Activated CD8-positive, alpha-beta memory T cell treated with anti-CD3 and anti-CD28 coated beads, Interleukin-2, amount 50 U/mL, for 48 hours (primary cell): ENCODE data around the gene TACC2.

Source experiments
- DNase-seq: peaks from one replicate; pipeline ENCODE4 v3.0.0-alpha.2; 2020

The TACC2 gene

GRCh38 chr10:122286867-122287266, 297.9 kb downstream of the TACC2 start:
- no peak for DNase-seq

GRCh38 chr10:122287570-122287969, 298.6 kb downstream of the TACC2 start:
- no peak for DNase-seq

GRCh38 chr10:122288262-122288661, 299.3 kb downstream of the TACC2 start:
- DNase-seq = no peak

DNA sequence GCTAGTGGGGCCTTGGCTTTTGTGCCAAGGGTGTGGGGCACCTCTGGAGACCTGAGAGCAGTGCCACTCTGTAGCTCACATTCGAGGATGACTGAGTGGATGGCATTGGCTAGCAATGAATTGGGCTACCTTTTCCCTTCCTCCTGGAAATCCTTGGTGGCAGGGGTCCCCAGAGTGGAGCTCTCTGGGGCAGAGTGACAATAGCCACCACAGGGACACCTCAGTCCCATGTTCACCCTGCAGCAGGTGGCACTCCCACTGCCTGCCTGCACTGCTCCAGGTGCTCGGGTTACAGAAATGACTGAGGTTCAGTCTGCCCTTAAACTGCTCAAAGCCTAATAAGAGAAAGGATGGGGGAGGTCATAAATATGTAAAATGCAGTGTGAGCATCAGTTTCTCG, 300.0 kb downstream of the TACC2 start:
- DNase-seq = no peak

DNA sequence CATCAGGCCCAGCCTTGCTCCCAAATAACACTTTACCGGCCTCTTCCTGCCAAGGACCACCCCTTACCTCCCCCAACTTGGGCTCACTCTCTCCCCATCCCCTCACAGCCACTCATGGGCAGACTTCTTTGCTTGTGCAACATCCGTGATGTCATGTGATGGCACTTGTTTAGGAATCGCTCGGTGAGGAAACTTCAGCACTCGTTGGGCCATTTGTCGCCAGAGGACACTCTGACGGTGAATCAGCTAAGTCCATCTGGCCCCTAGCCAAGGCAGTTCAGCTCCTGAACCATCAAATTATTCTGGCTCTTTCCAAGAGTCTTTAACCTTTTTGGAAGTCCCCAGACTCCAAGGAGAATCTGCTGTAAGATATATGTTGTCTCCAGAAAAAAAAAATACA, 301.4 kb downstream of the TACC2 start:
- DNase-seq = no peak

DNA sequence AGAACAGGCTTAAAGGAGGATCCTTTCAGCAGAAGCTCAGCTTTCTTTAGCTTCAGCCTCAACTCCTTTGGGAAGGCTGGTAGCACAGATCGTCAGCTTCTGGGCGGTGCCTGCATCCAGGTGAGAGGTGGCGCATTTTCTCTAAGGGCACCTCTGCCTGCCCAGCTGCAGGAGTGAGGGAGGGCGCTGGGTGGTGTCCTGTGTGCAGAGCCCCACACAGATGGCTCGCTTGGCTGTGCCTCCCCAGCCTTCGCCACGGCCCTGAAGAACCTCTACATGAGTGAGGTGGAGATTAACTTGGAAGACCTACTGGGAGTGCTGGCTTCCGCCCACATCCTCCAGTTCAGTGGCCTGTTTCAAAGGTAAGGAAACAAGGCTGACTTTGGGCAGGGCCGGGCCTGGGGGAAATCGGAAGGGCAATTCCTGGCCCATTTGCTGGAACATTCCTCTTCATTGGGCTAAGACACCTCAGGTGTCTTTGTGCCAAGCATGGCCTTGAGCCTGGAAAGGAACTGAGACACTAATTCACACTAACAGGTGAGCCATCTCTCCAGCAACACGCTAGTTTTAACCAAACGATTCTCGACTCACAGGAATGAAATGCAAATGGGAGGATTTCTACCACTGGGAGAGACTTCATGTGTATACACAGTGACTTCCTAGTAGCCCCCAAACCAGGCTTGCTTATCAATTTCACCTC, 302.0 kb downstream of the TACC2 start:
- no peak for DNase-seq

DNA sequence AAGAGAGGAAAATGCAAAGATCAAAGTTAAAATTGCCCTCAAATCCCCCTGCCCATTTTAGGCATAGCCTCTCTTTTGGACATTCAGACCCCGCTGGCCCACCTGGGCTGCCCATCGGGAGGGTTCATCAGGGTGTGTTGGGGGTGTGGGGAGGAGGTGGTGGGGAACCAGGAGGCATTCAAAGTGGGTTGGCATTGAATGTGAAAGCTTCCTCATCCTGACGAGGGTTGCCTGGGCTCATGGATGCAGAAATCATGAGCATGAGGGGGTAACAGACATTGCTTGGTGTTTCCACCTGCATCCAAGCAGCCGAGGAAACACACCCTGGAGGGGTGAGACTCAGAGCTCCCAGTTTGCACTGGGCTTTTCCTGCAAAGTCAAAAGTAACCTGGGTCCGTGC, 302.8 kb downstream of the TACC2 start:
- no peak for DNase-seq

DNA sequence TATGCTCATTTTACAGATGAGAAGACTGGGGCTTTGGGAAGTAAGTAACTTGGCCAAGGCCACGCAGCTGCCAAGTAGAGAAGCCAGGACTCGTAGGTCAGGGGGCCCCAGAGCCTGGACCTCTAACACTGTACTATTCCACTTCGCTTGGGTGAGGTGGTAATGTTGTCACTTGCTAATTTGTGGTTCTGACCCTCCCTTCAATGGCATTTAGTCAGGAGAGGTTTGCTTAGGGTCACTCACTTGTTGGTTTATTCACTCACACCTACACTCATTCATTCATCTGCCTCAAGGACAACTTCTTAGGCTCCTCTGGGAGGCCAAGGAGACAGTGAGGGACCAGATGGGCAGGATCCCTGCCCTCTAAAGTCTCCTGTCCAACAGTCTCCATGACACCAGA, 303.4 kb downstream of the TACC2 start:
- no peak for DNase-seq

DNA sequence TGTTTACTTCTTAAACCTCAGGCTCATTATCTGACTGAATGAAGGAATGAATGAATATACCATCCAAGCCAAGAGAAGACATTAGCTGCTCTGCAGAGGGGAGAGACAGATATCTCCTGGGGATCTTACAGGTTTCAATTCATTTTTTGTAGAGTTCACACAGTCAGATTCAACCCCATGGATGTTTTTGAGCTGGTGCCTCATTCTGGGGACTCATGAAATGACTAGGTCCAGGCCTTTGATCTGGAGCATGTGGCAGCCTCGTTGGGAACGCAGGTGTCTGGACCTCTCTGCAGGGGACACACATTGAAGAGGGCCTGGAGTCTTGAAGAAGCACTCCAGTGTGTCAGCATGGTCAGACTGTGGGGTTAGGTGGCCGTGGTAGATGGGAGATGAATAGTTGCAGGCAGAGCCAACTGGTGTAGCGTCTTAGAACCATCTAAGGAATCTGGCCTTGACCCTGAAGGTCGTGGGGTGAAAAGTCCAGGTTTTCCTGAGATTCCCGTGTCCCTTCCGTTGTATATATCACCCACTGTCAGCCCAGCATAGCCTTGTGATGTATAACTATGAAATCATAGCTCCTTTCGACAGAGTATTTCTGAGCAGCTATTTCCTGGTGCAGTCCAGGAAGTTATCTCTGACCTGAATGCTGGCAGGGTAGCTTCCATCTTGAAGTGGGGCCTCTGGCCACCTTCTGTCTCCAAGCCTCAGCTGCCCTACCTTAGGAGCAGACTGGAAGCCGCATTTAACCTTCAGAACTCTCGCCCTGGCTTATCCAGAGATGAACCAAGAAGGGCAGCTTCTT, 304.4 kb downstream of the TACC2 start:
- DNase-seq = no peak

DNA sequence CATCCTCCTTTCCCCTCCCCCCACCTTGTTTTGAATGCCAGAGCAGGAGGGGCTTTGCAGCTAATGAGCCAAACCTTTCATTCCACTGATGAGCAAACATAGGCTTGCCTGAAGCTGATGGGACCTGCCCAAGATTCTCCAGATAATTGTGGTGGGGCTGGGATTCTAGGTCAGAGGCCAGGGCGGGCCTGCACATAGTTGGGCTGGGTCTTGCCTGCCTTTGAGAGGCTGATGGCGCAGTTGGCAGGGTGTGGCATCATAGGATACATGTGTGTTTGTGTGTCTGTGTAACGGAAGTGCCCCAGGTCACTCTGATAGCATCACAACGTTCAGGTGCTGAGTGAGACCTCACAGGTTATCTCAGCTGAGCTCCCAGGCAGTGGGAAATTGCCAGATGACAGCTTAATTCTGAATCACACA, 305.0 kb downstream of the TACC2 start:
- no peak for DNase-seq

DNA sequence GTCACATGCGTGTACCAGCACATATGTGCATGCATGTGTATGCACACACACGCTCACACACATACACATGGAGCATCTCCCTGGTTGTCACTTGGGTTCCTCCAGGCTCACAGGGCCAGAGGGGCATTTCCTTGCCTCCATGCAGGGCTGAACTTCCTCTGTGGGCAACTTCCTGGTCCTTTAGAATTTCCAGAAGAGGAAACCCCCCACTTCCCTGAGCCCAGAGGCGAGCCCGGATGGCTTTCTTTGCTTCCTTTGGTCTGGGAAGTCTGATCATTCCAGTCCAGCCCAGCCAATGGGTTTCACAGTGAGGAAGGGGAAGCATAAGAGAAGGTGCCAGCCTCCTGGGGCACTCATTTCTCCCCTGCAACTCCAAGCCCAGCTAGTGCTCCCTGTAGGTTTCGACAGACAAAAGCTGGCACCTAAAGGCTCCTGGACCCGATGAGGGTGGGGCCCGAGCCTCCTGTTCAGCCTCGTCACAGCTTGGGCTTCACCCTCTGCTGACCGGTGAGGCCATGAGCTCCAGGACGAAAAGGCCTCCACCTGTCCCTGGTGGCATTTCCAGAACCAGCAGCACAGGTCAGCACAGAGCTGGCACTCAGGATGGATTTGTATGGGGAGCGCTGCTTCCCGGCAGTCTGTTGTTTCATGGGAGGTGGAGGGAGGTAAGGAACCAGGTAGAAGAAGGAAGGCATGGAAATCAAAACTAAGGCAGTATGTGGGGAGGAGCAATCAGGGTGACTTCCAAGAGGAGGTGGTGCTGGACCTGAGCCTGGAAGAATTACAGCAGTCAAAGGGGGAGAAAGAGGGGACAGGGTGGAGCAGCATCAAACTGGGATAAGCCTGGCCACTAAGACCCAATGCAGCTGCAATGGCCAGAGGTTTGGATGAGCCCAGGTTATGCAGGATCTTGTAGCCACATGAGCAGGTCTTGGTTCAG, 305.8 kb downstream of the TACC2 start:
- DNase-seq = no peak

- no peak for DNase-seq
Measured at GRCh38 chr10:122295451-122295809, 306.5 kb downstream of the TACC2 start.

DNA sequence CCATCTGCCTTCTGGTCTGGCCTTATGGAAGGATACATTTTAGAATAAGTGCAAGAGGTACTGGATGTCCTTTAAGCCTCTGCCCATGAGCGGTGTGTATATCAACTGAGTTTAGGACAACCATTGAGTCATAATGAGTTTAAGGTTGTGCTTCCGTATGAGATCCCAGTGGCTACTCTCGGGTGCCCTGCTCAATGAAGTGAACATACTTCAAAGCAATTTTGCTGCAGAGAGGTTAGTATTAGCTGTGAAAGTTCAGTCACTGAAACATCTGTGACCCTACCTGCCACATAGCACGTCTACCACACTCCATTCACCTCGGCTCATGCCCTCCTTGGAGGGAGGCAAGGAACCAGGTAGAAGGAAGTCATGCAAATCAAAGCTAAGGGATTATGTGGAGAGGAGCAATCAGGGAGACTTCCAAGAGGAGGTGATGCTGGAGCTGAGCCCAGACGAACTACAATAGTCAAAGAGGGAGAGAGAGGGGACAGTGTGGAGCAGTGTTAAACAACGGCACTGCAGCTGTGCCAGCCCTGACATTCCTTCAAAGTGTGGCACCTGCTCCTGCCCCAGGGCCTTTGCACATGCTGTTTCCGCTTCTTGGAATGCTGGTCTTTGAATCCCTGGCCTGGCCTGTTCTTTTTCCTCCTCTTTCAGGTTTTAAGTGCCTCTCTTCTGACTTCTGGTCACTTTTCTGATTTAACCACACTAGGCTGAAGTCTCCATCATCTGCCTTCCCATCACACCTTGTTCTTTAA, 307.6 kb downstream of the TACC2 start:
- no peak for DNase-seq

- no peak for DNase-seq
Measured at GRCh38 chr10:122297583-122297982, 308.6 kb downstream of the TACC2 start.

- no peak for DNase-seq
Measured at GRCh38 chr10:122298206-122298597, 309.2 kb downstream of the TACC2 start.

DNA sequence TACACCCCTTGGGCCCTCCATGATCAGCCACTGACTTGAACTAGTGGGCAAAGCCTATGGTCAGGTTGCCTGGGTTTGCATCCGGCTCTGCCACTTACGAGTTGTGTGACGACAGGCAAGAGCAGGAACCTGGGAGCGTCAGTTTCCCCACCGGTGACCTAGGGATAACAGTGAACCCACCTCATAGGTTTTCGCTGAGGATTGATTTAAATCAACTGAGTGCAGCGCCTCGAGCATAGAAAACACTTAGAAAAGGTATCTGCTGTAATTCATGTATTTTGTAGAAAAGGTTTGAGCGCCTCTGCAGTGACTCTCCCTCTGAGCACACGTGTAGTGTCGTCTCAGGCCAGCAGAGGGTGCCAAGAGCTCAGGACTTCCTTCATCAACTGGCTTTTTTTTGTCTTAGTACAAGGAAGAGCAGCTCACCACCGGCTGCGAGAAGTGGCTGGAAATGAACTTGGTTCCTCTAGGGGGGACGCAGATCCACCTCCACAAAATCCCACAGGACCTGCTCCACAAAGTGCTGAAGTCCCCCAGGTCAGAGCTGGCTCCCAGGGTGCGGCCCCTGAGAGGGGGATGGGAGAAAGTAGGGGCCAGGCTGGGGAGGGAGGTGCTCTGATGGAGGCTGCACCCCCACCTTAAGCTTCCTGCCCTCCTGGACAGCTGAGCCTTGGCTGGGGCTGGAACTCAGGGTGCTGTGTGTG, 309.8 kb downstream of the TACC2 start:
- DNase-seq = peak; percentile 80

- no peak for DNase-seq
Measured at GRCh38 chr10:122299423-122300075, 310.6 kb downstream of the TACC2 start.

DNA sequence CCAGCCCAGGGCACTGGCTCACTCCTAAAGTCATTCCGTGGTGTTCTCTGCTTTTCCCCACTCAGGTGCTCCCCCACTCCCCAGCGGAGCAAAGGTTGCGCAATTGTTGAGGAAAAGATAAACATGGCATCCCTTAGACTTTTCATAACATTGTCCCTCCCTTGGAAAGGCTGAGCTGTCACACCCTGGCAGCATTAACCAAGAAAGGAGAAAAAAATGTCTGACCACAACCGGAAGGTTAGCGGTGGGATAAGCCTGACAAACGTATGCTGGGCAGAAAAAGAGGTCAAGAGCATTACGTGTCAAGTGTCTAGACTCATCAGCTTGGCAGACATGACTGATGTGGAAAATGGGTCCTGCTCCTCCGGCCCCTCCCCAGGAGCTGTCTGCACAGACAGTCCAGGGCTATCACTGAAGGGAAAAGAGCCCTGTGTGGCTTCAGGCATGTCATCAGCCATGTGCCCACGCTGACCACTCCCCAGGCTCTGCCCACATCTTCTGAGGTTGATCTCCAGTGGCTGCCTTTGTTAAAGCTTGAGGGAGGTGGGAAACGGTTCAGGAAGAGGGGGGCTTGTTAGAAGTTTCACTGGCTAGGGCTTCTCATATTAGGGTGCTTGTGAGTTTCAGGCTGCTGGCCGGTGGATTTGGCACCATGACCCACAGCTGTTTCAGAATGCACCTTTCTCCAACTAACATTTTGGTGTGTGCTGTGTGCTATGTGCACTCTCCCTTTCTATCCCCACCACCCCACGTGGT, 312.3 kb downstream of the TACC2 start:
- no peak for DNase-seq

DNA sequence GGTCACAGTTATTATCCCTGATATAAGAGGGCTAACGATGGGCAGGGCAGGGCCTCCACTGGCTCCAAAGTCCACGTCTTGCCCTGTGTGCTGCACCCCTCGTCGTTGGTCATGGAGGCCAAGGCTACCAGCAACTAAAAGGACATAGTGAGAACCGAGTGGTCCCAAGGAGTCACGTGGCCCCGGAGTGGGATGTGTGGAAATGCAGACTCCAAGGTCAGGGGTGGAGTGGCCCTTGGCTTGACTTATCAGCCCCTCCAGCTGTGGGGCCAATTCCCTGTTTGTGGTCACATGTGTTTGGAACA, 312.8 kb downstream of the TACC2 start:
- no peak for DNase-seq

GRCh38 chr10:122302315-122302714, 313.4 kb downstream of the TACC2 start:
- no peak for DNase-seq
